H9 (cell line): ENCODE measurements around the gene ROPN1. TPM values are rescaled to one million over a fixed set of nuclear protein-coding genes. Genes with fewer than 3 reads are reported as not detected.

Experiments
- DNase-seq: peaks from one replicate; pipeline ENCODE4 v3.0.0-alpha.2; 2017
- H2AFZ ChIP-seq: one replicate; pipeline ENCODE4 v1.6.1; 2013; ENCODE audit warnings: mild to moderate bottlenecking, low read length, control low read depth, moderate library complexity
- H2AK5ac ChIP-seq: 2 replicates; pipeline ENCODE4 v1.6.1; 2013; ENCODE audit warnings: low read length, control low read depth, mixed read lengths; ENCODE audit not compliant: insufficient read length
- H2BK120ac ChIP-seq: one replicate; pipeline ENCODE4 v1.6.1; 2013; ENCODE audit warnings: low read depth, mild to moderate bottlenecking, low read length, control low read depth, inconsistent platforms; ENCODE audit not compliant: poor library complexity, severe bottlenecking
- H2BK12ac ChIP-seq: 2 replicates; pipeline ENCODE4 v1.6.1; 2013; ENCODE audit warnings: low read length, control low read depth, mixed read lengths, low read depth; ENCODE audit not compliant: insufficient read length
- H2BK15ac ChIP-seq: 2 replicates; pipeline ENCODE4 v1.6.1; 2013; ENCODE audit warnings: low read depth, low read length, control low read depth
- H2BK20ac ChIP-seq: one replicate; pipeline ENCODE4 v1.6.1; 2013; ENCODE audit warnings: low read depth, mild to moderate bottlenecking, low read length, control low read depth, inconsistent platforms; ENCODE audit not compliant: poor library complexity, severe bottlenecking
- H2BK5ac ChIP-seq: 2 replicates; pipeline ENCODE4 v1.6.1; 2013; ENCODE audit warnings: low read length, control low read depth, mixed read lengths; ENCODE audit not compliant: insufficient read length
- H3K14ac ChIP-seq: 2 replicates; pipeline ENCODE4 v1.6.1; 2013; ENCODE audit warnings: low read length, control low read depth; ENCODE audit not compliant: insufficient read depth
- H3K18ac ChIP-seq: 2 replicates; pipeline ENCODE4 v1.6.1; 2013; ENCODE audit warnings: low read depth, mild to moderate bottlenecking, mixed read lengths, low read length, control low read depth; ENCODE audit not compliant: insufficient read length
- H3K23ac ChIP-seq: 2 replicates; pipeline ENCODE4 v1.6.1; 2013; ENCODE audit warnings: low read length, control low read depth, mixed read lengths, low read depth; ENCODE audit not compliant: insufficient read length
- H3K23me2 ChIP-seq: 2 replicates; pipeline ENCODE4 v1.6.1; 2013; ENCODE audit warnings: low read depth, mild to moderate bottlenecking, mixed read lengths, low read length, control low read depth; ENCODE audit not compliant: insufficient read length, poor library complexity, severe bottlenecking
- H3K27ac ChIP-seq: 2 replicates; pipeline ENCODE4 v1.5.1; 2013; ENCODE audit warnings: low read length, control low read depth, mixed read lengths, low read depth; ENCODE audit not compliant: insufficient read length
- H3K27me3 ChIP-seq: 2 replicates; pipeline ENCODE4 v1.6.1; 2013; ENCODE audit warnings: low read length, control low read depth, inconsistent platforms; ENCODE audit not compliant: insufficient read depth
- H3K4ac ChIP-seq: 2 replicates; pipeline ENCODE4 v1.6.1; 2013; ENCODE audit warnings: low read depth, mild to moderate bottlenecking, control low read depth, inconsistent platforms, low read length, moderate library complexity
- H3K4me1 ChIP-seq: 2 replicates; pipeline ENCODE4 v1.6.1; 2013; ENCODE audit warnings: low read length, control low read depth, inconsistent platforms; ENCODE audit not compliant: insufficient read depth
- H3K4me2 ChIP-seq: 2 replicates; pipeline ENCODE4 v1.6.1; 2013; ENCODE audit warnings: low read length, control low read depth, mixed read lengths; ENCODE audit not compliant: insufficient read length, insufficient read depth
- H3K56ac ChIP-seq: 2 replicates; pipeline ENCODE4 v1.6.1; 2013; ENCODE audit warnings: low read depth, mild to moderate bottlenecking, mixed read lengths, low read length, control low read depth; ENCODE audit not compliant: insufficient read length
- H3K79me1 ChIP-seq: 2 replicates; pipeline ENCODE4 v1.6.1; 2013; ENCODE audit warnings: low read depth, mild to moderate bottlenecking, moderate library complexity, low read length, control low read depth, inconsistent platforms; ENCODE audit not compliant: insufficient read depth, poor library complexity, severe bottlenecking
- H3K79me2 ChIP-seq: 2 replicates; pipeline ENCODE4 v1.6.1; 2013; ENCODE audit warnings: low read length, control low read depth, inconsistent platforms; ENCODE audit not compliant: insufficient read depth
- H3K9ac ChIP-seq: 2 replicates; pipeline ENCODE4 v1.6.1; 2013; ENCODE audit warnings: low read length, control low read depth, mixed read lengths; ENCODE audit not compliant: insufficient read length; ENCODE audit errors: extremely low read depth
- H3K9me3 ChIP-seq: one replicate; pipeline ENCODE4 v1.6.1; 2013; ENCODE audit warnings: low read depth, low read length, inconsistent platforms; ENCODE audit not compliant: control insufficient read depth
- H3T11ph ChIP-seq: one replicate; pipeline ENCODE4 v1.6.1; 2013; ENCODE audit warnings: mild to moderate bottlenecking, low read length, control low read depth, inconsistent platforms
- H4K20me1 ChIP-seq: one replicate; pipeline ENCODE4 v1.6.1; 2013; ENCODE audit not compliant: control insufficient read depth, insufficient read length, insufficient read depth
- H4K5ac ChIP-seq: 2 replicates; pipeline ENCODE4 v1.6.1; 2013; ENCODE audit warnings: low read depth, mild to moderate bottlenecking, mixed read lengths, low read length, control low read depth; ENCODE audit not compliant: insufficient read length
- H4K8ac ChIP-seq: replicated peaks from 2 replicates; pipeline ENCODE4 v1.6.1; 2013; ENCODE audit warnings: low read length, control low read depth, mixed read lengths, low read depth; ENCODE audit not compliant: insufficient read length
- H4K91ac ChIP-seq: 2 replicates; pipeline ENCODE4 v1.6.1; 2013; ENCODE audit warnings: low read depth, mild to moderate bottlenecking, moderate library complexity, mixed read lengths, low read length, control low read depth; ENCODE audit not compliant: insufficient read length
- H3K27ac Mint-ChIP-seq, 3 experiments: 2 replicates in 2 of 3; 3 replicates in 1 of 3; pipeline ENCODE4 v1.8.0; 2020 to 2021; ENCODE audit warnings: mixed read lengths in 3 of 3, mild to moderate bottlenecking in 1 of 3, moderate library complexity in 1 of 3
- H3K27me3 Mint-ChIP-seq: 2 replicates; pipeline ENCODE4 v1.8.0; 2021; ENCODE audit warnings: low read depth, mild to moderate bottlenecking, moderate library complexity, mixed read lengths
- H3K36me3 Mint-ChIP-seq, 3 experiments: 2 replicates in 2 of 3; 3 replicates in 1 of 3; pipeline ENCODE4 v1.8.0; 2020 to 2021; ENCODE audit warnings: low read depth in 3 of 3, mixed read lengths in 3 of 3; ENCODE audit not compliant: insufficient read depth in 1 of 3
- H3K4me1 Mint-ChIP-seq, 2 experiments: 2 replicates each; pipeline ENCODE4 v1.8.0; 2020; ENCODE audit warnings: mixed read lengths in 2 of 2
- H3K4me3 Mint-ChIP-seq, 2 experiments: 2 replicates in 1 of 2; 3 replicates in 1 of 2; pipeline ENCODE4 v1.8.0; 2020 to 2021; ENCODE audit warnings: mild to moderate bottlenecking in 2 of 2, mixed read lengths in 2 of 2, moderate library complexity in 1 of 2
- H3K9me3 Mint-ChIP-seq, 2 experiments: 2 replicates in 1 of 2; 3 replicates in 1 of 2; pipeline ENCODE4 v1.8.0; 2020; ENCODE audit warnings: mild to moderate bottlenecking in 2 of 2, mixed read lengths in 2 of 2, moderate library complexity in 1 of 2
- WGBS: extraction: QIAGEN DNeasy Blood & Tissue Kit; methylation state at CpG from one replicate; pipeline ENCODE4 v1.1.7; 2013; ENCODE audit warnings: missing lambda C conversion rate, low lambda C conversion rate, mixed read lengths; ENCODE audit not compliant: insufficient read length; ENCODE audit errors: extremely low coverage; 5-methylcytosine and 5-hydroxymethylcytosine counted together
- total RNA-seq: library from RNA; stranded (reverse); gene quantifications from 2 replicates; pipeline ENCODE4 v1.2.1, GENCODE V29; 2021
- TF ChIP-seq, protein P1 (sequence below): fragments of 200-600 bp; sonication (generic); conservative IDR thresholded peaks from 3 replicates; pipeline ENCODE4 v1.8.0; 2021; ENCODE audit warnings: antibody characterized with exemption, mild to moderate bottlenecking

ROPN1 gene
- total RNA-seq, 1 experiment from 2014 or later: not detected

GRCh38 chr3:123936400-123936799, 55.5 kb downstream of the ROPN1 start:
- H4K8ac ChIP-seq: no peak overlapping the region
- H2BK5ac ChIP-seq: no peak overlapping the region
- H3K4me1 ChIP-seq: no peaks in the 10 kb centered on the region
- Mint-ChIP-seq H3K36me3 (peaks cover 4 to 53% (median 51%) of the 10 kb centered on the region in 3 experiments; a peak in 5 of 7 replicates), H3K27ac (no peak overlapping the region), H3K27me3 (no peaks in the 10 kb centered on the region), H3K9me3 (no peaks in the 10 kb centered on the region), H3K4me3 (no peak overlapping the region), H3K4me1 (no peaks in the 10 kb centered on the region)
- no peak overlapping the region for H3T11ph ChIP-seq
- no peak overlapping the region for H2AK5ac ChIP-seq
- no peaks in the 10 kb centered on the region for H3K79me2 ChIP-seq
- no peak overlapping the region for H2BK15ac ChIP-seq
- no peak overlapping the region for H2BK120ac ChIP-seq
- no peaks in the 10 kb centered on the region for H3K79me1 ChIP-seq
- no peaks in the 10 kb centered on the region for H3K23me2 ChIP-seq
- no peak overlapping the region for H3K14ac ChIP-seq
- no peak overlapping the region for H3K9ac ChIP-seq
- no peak overlapping the region for H2BK20ac ChIP-seq
- no peak overlapping the region for H3K4me2 ChIP-seq
- no CpG with 5 or more reads among the region's 2 CpGs for WGBS
- no peaks in the 10 kb centered on the region for H4K20me1 ChIP-seq
- H3K18ac ChIP-seq: no peak overlapping the region
- no peak overlapping the region for H2BK12ac ChIP-seq
- no peaks in the 10 kb centered on the region for H3K27me3 ChIP-seq
- no peaks in the 10 kb centered on the region for H3K9me3 ChIP-seq
- DNase-seq: no peak
- H3K56ac ChIP-seq: no peak overlapping the region
- no peak overlapping the region for H4K91ac ChIP-seq
- no peak overlapping the region for H3K27ac ChIP-seq
- no peak overlapping the region for H2AFZ ChIP-seq
- H4K5ac ChIP-seq: no peak overlapping the region
- no peak overlapping the region for H3K4ac ChIP-seq
- TF ChIP-seq, protein P1, sequence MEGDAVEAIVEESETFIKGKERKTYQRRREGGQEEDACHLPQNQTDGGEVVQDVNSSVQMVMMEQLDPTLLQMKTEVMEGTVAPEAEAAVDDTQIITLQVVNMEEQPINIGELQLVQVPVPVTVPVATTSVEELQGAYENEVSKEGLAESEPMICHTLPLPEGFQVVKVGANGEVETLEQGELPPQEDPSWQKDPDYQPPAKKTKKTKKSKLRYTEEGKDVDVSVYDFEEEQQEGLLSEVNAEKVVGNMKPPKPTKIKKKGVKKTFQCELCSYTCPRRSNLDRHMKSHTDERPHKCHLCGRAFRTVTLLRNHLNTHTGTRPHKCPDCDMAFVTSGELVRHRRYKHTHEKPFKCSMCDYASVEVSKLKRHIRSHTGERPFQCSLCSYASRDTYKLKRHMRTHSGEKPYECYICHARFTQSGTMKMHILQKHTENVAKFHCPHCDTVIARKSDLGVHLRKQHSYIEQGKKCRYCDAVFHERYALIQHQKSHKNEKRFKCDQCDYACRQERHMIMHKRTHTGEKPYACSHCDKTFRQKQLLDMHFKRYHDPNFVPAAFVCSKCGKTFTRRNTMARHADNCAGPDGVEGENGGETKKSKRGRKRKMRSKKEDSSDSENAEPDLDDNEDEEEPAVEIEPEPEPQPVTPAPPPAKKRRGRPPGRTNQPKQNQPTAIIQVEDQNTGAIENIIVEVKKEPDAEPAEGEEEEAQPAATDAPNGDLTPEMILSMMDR: no peak
- H3K23ac ChIP-seq: no peak overlapping the region
